ENCODE data around the gene HSD11B2. TPM values are rescaled to one million over a fixed set of nuclear protein-coding genes. Genes with fewer than 3 reads are reported as not detected.

HSD11B2 gene
- total RNA-seq, 1 experiment from 2014 or later = 9.7 TPM

DNA sequence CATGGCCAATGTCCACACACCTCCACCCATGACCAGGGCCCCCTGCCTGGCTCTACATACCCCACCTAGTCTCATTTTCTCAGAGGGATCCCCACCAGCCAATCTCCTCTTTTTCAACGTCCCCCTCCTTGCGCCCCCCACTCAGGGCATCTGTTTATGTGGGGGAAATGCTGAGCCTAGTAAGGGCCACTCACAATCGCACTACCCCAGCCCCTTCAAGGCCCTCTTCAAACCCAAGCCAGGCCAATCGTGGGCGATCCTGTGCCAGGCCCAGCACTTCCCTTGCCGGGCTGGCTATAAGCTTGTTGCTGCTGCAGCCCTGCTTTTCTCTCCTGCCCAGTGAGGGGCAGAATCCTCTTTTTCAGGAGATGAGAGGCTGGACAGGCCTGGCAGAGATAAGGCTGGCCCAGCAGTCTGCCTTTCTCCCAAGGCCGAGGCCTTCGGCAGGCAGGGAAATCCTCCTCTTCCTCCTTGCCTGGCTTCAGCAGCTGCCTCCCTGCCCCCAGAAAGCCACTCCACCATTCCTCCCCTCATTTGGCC lies 16.1 kb downstream of the HSD11B2 start:
- no peak overlapping the region for H3K4me3 ChIP-seq (replicated peaks in 1 of 2; ENCODE audit: low read depth in 1 of 2, low read length in 2 of 2)
- TF ChIP-seq JUND (IDR thresholded peaks at IDR 0.05) (no peak), SP1 (IDR thresholded peaks at IDR 0.05; ENCODE audit: low read depth) (no peak), SIN3A (IDR thresholded peaks at IDR 0.05; ENCODE audit: low read depth) (no peak), TCF7L2 (IDR thresholded peaks at IDR 0.05; ENCODE audit: borderline replicate concordance, extremely low read depth, insufficient read depth, insufficient read length) (no peak), ZNF274 (IDR thresholded peaks at IDR 0.05; ENCODE audit: low read depth, low read length) (no peak), CEBPB (IDR thresholded peaks at IDR 0.05; ENCODE audit: low read depth) (no peak), EZH2phosphoT487 (IDR thresholded peaks at IDR 0.05; ENCODE audit: borderline replicate concordance) (no peak), SRF (IDR thresholded peaks at IDR 0.05; ENCODE audit: low read depth) (no peak), YY1 (IDR thresholded peaks at IDR 0.05; ENCODE audit: extremely low read depth, insufficient replicate concordance, low read depth, low read length) (no peak), FOSL1 (IDR thresholded peaks at IDR 0.05; ENCODE audit: low read depth) (no peak), RAD21 (IDR thresholded peaks at IDR 0.05; ENCODE audit: low read depth) (no peak), ZFX (IDR thresholded peaks at IDR 0.05) (no peak)
- TF ChIP-seq, protein P1, sequence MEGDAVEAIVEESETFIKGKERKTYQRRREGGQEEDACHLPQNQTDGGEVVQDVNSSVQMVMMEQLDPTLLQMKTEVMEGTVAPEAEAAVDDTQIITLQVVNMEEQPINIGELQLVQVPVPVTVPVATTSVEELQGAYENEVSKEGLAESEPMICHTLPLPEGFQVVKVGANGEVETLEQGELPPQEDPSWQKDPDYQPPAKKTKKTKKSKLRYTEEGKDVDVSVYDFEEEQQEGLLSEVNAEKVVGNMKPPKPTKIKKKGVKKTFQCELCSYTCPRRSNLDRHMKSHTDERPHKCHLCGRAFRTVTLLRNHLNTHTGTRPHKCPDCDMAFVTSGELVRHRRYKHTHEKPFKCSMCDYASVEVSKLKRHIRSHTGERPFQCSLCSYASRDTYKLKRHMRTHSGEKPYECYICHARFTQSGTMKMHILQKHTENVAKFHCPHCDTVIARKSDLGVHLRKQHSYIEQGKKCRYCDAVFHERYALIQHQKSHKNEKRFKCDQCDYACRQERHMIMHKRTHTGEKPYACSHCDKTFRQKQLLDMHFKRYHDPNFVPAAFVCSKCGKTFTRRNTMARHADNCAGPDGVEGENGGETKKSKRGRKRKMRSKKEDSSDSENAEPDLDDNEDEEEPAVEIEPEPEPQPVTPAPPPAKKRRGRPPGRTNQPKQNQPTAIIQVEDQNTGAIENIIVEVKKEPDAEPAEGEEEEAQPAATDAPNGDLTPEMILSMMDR (IDR thresholded peaks at IDR 0.05 in 2 of 3, conservative IDR thresholded peaks at IDR 0.05 in 1 of 3; ENCODE audit: borderline replicate concordance in 1 of 3, insufficient read depth in 1 of 3, low read depth in 2 of 3, low read length in 2 of 3) = no peak
- no peak for DNase-seq (ENCODE audit: low read depth, low spot score)
- no peak overlapping the region for H3K4me2 ChIP-seq (ENCODE audit: low read length)
- ChIA-PET RAD21 (ENCODE audit: low non-redundant PET in 1 of 2, low total read pairs in 2 of 2, uncharacterized antibody in 2 of 2, unreplicated experiment in 2 of 2) (interaction anchor here (0.9 to 2.0 kb wide), 4 partner anchors 19 to 186 kb away, joined by 3 to 7 read pairs (median 4); no protein-coding TSS in a partner anchor), CTCF (interaction anchor here (1.1 to 3.5 kb wide), 13 partner anchors 12 to 552 kb away, joined by 3 to 41 read pairs (median 4); partner anchors contain the start of genes HSD11B2 and ZDHHC1), POLR2A (no interaction called here)
- H3K9me2 ChIP-seq (ENCODE audit: insufficient read depth) = no peaks in the 10 kb centered on the region
- H3K27ac ChIP-seq (ENCODE audit: low read depth, low read length) = no peak overlapping the region
- H3K9ac ChIP-seq (ENCODE audit: low read length) = no peak overlapping the region
- H4K20me1 ChIP-seq (ENCODE audit: insufficient read depth) = no peaks in the 10 kb centered on the region
- H2AFZ ChIP-seq (ENCODE audit: low read depth, low read length, poor library complexity, severe bottlenecking) = no peak overlapping the region
- H3K27me3 ChIP-seq (ENCODE audit: insufficient read depth, low read length) = no peaks in the 10 kb centered on the region
- no TSS peak for BruUV-seq (replicated peaks)
- H3K9me3 ChIP-seq (ENCODE audit: control insufficient read depth in 1 of 2, insufficient read depth in 1 of 2, low read depth in 1 of 2, low read length in 2 of 2) = no peaks in the 10 kb centered on the region
- intact Hi-C loops (cut with micrococcal nuclease) = loop anchor here (1.0 kb wide), 3 partner anchors 19 to 187 kb away; no protein-coding TSS in a partner anchor
- no peaks in the 10 kb centered on the region for H3K79me2 ChIP-seq (ENCODE audit: insufficient read depth, low read length)
- ATAC-seq = no peak
- H3K36me3 ChIP-seq (ENCODE audit: control insufficient read depth in 1 of 2, insufficient read depth in 2 of 2, low read length in 2 of 2) = no peaks in the 10 kb centered on the region; a peak in 1 of 4 replicates
- H3K4me1 ChIP-seq (ENCODE audit: control insufficient read depth in 1 of 2, insufficient read depth in 2 of 2, low read length in 2 of 2) = peaks cover 0 to 3% of the 10 kb centered on the region in 2 experiments; a peak in 1 of 4 replicates

Data from HCT116 (cell line).